Adrenal gland (tissue), 19 donors: ENCODE data around the gene HTR2A. TPM values are rescaled to one million over a fixed set of nuclear protein-coding genes. Genes with fewer than 3 reads are reported as not detected.

Experiments used
- DNase-seq, 7 donors: peaks; one replicate each; pipeline ENCODE4 v3.0.0-alpha.2; 2019 to 2020
- H3K27ac ChIP-seq, 5 donors: fragments of 200-600 bp; sonication (generic) in 4 of 5; 1 replicate in 3 of 5; 2 replicates in 2 of 5; pipeline versions ENCODE4 v1.5.1 to v1.8.0; 2016 to 2020; ENCODE audit warnings: mild to moderate bottlenecking in 1 of 5
- H3K27me3 ChIP-seq: fragments of 200-600 bp; 2 replicates; pipeline ENCODE4 v1.8.0; 2021
- H3K36me3 ChIP-seq, 2 donors: fragments of 200-600 bp; replicated peaks in 1 of 2; 1 replicate in 1 of 2; 2 replicates in 1 of 2; pipeline versions ENCODE4 v1.5.1 to v1.8.0; 2018 to 2022
- H3K4me1 ChIP-seq, 2 donors: fragments of 200-600 bp; replicated peaks in 1 of 2; 1 replicate in 1 of 2; 2 replicates in 1 of 2; pipeline versions ENCODE4 v1.5.1 to v1.8.0; 2018 to 2021
- H3K4me3 ChIP-seq, 4 donors: fragments of 200-600 bp; sonication (generic) in 3 of 4; one replicate each; pipeline ENCODE4 v1.5.1; 2016 to 2018
- H3K9me3 ChIP-seq, 3 donors: fragments of 200-600 bp; sonication (generic) in 1 of 3; replicated peaks in 1 of 3; 1 replicate in 2 of 3; 2 replicates in 1 of 3; pipeline versions ENCODE4 v1.5.1 to v1.8.0; 2016 to 2021
- POLR2A ChIP-seq, 2 donors: fragments of 450-650 bp; IDR thresholded peaks; one replicate each; pipeline ENCODE4 v1.6.1; 2017; ENCODE audit warnings: antibody characterized with exemption in 2 of 2, mild to moderate bottlenecking in 2 of 2, moderate library complexity in 1 of 2
- WGBS, 4 donors: extraction: QIAGEN DNeasy Blood & Tissue Kit in 2 of 4; methylation state at CpG; one replicate each; pipeline versions ENCODE4 v1.1.5 to v1.1.7; 2013 to 2017; 5-methylcytosine and 5-hydroxymethylcytosine counted together
- intact Hi-C, 2 donors: fragments of 100-400 bp; cut with DNase I; formaldehyde crosslinking; loops; one replicate each; pipeline versions ENCODE4 v1.14.1 to v1.15.0; 2022 to 2023
- long read RNA-seq, 10 donors: library from polyadenylated mRNA in 3 of 10; unstranded in 2 of 10; stranded (forward) in 1 of 10; transcript quantifications; one replicate each; pipeline ENCODE4 v2.0.0 and lab custom pipeline, GENCODE V29; 2021 to 2026
- polyA plus RNA-seq, 3 donors: library from polyadenylated mRNA; stranded (reverse); fragments of 200-250 nt in 2 of 3; fragments of 350-450 nt in 1 of 3; fragmentation: Illumina TruSeq in 1 of 3; extraction: RNeasy Lipid Tissue Mini Kit (QIAGEN cat#74804) in 1 of 3; gene quantifications; one replicate each; pipeline ENCODE4 v1.2.3, GENCODE V29; 2013 to 2014
- total RNA-seq, 9 donors: library from RNA; depleted of rRNA in 4 of 9; stranded (reverse); fragments of >200 nt in 4 of 9; fragments of 120-200 nt in 1 of 9; fragmentation: NEBNext Ultra II Directional in 1 of 9; extraction: Animal tissue kit (Norgen Biotek cat#: 25700) in 1 of 9; gene quantifications; one replicate each; pipeline versions ENCODE4 v1.1.0 to v1.2.4, GENCODE V29; 2013 to 2023
- TF ChIP-seq, protein P1 (sequence below), 6 experiments: fragments of 450-650 bp in 4 of 6; fragments of 200-600 bp in 2 of 6; sonication (generic) in 1 of 6; IDR thresholded peaks; 1 replicate in 5 of 6; 2 replicates in 1 of 6; pipeline versions ENCODE4 v1.5.1 to v1.8.0; 2016 to 2021; ENCODE audit warnings: antibody characterized with exemption in 6 of 6, mild to moderate bottlenecking in 2 of 6, moderate library complexity in 1 of 6
- donor health status: healthy with polysubstance abuse.
- donor health status: Bipolar disorder and iron deficiency.
- donor health status: DM: yes; HTN: yes; CAD: no.
- donor health status: DM: no; HTN: no; CAD: no.
- donor health status: DM: no; HTN: no; CAD: no.
- donor health status: DM: yes; HTN: yes; CAD: no.

HTR2A gene
- total RNA-seq (under 1 TPM in 3 of 9 donors, not detected in 6; 0.06 to 0.38 (median 0.13) TPM), polyA plus RNA-seq (under 1 TPM; 0.08 to 0.34 (median 0.24) TPM)
- long read RNA-seq, donor 1, result 0 reads
- long read RNA-seq, donor 2, result 0 reads
- long read RNA-seq, donor 3, result 0 reads
- long read RNA-seq, donor 4, result 0 reads
- long read RNA-seq, donor 5, result 0 reads
- long read RNA-seq, donor 6, result 0 reads
- long read RNA-seq, donor 7, result 0 reads
- long read RNA-seq, donor 8, partial matches to known transcripts, result 0 of 2 reads
- long read RNA-seq, donor 8, other reads (novel, unspliced or antisense), result 0 of 2 reads
- long read RNA-seq, donor 9, result 0 reads
- long read RNA-seq, donor 10, result 0 reads

DNA sequence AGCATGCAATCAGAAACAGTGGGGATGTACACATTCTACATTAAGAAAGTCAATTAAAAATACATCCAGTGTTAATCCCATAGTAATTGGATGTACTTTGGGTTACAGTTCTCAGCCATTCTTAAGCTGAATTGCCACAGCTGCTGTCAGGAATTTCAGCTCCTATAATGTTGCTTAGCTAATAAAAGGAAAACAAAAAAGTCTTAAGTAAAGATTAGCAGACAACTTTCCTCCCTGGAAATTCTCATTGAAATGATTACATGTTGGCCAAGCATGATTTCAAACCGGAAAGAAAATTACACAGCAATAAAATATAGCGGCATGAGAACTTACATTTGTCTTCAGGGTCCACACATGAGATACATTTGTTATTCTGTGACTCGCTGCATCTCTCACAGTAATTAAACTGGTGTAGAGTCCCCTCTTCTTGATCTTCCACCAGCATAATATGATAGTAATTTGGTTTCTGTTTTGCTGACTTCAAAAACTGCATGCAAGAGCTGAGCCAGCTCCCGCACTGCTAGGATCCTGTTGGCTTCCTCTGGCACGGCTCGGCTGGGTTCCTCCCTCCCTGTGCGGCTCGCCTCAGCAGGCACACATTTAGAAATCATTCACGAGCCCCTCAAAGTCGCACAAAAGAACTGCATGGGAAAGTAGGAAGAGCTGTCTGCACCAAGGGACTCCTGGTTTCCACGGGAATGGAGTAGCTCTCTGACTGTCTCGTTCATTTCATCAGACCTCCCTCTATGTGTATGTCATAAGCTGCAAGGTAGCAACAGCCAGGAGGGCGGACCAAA is at the start of gene HTR2A:
TSS of gene HTR2A (minus strand) at position 713 of the 797 bp plus-strand sequence. CDS start 1,147 bp downstream, outside the sequence.
- H3K27me3 ChIP-seq, result no peaks in the 10 kb centered on the region
- H3K9me3 ChIP-seq, result no peaks in the 10 kb centered on the region
- 16 to 23% (median 21%) methylated on average over 13 of the region's 13 CpGs for WGBS, 4 donors
- no peak for TF ChIP-seq POLR2A (IDR thresholded peaks at IDR 0.05)
- TF ChIP-seq, protein P1, sequence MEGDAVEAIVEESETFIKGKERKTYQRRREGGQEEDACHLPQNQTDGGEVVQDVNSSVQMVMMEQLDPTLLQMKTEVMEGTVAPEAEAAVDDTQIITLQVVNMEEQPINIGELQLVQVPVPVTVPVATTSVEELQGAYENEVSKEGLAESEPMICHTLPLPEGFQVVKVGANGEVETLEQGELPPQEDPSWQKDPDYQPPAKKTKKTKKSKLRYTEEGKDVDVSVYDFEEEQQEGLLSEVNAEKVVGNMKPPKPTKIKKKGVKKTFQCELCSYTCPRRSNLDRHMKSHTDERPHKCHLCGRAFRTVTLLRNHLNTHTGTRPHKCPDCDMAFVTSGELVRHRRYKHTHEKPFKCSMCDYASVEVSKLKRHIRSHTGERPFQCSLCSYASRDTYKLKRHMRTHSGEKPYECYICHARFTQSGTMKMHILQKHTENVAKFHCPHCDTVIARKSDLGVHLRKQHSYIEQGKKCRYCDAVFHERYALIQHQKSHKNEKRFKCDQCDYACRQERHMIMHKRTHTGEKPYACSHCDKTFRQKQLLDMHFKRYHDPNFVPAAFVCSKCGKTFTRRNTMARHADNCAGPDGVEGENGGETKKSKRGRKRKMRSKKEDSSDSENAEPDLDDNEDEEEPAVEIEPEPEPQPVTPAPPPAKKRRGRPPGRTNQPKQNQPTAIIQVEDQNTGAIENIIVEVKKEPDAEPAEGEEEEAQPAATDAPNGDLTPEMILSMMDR (IDR thresholded peaks at IDR 0.05), result no peak
- intact Hi-C loops, result no loop called here
- DNase-seq, result peak in 4 of 7 donors; percentile 15 to 44 (median 24)
- no peaks in the 10 kb centered on the region for H3K36me3 ChIP-seq
- H3K4me1 ChIP-seq, result peaks cover 0 to 5% of the 10 kb centered on the region in 2 donors
- peak within 1 kb of the TSS in 1 of 4 donors; percentile 39 for H3K4me3 ChIP-seq
- no peak within 1 kb of the TSS for H3K27ac ChIP-seq

DNA sequence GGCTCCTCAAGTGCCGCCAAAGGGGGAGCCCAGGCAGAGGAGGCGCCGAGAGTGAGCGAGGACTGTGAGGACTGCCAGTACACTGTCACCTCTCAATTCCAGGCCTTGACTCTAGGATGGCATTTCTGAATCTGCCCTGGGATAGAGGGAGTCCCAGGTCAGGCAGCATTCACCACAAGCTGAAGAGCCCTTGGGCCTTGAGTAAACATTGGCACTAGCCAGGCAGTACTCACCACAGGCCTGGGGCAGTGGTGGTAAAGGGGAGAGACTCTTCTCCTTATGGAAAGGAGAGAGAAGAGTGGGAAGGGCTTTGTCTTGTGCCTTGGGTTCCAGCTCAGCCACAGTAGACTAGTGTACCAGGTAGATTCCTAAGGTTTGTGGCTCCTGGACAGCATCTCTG is 39.7 kb upstream of the HTR2A start:
- no peaks in the 10 kb centered on the region for H3K27me3 ChIP-seq
- DNase-seq, result no peak
- H3K27ac ChIP-seq, result no peak overlapping the region
- no peaks in the 10 kb centered on the region for H3K36me3 ChIP-seq
- H3K9me3 ChIP-seq, result no peaks in the 10 kb centered on the region
- H3K4me1 ChIP-seq, result no peaks in the 10 kb centered on the region
- TF ChIP-seq POLR2A (IDR thresholded peaks at IDR 0.05), result no peak
- TF ChIP-seq, protein P1 (IDR thresholded peaks at IDR 0.05), result no peak
- no peak overlapping the region for H3K4me3 ChIP-seq
- intact Hi-C loops, result no loop called here
- WGBS, 4 donors, result 93 to 100% (median 96%) methylated on average over 1 to 4 of the region's 4 CpGs

DNA sequence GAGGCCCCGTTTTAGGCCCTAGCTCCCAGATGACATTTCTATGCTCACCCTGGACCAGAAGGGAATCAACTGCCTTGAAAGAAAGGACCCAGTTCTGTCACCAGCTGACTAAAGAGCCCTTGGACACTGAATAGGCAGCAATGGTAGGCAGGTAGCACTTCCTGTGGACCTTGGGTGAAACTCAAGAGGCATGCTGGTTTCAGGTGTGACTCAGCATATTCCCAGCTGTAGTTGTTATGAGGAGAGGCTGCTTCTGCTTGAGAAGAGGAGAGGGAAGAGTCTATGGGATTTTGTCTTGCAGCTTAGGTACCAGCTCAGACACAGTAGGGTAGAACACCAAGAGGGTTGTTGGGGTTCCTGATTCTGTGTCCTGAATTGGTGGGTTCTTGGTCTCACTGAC is 37.9 kb upstream of the HTR2A start:
- no peaks in the 10 kb centered on the region for H3K4me1 ChIP-seq
- H3K27me3 ChIP-seq, result no peaks in the 10 kb centered on the region
- no peak overlapping the region for H3K4me3 ChIP-seq
- no peaks in the 10 kb centered on the region for H3K9me3 ChIP-seq
- TF ChIP-seq, protein P1 (IDR thresholded peaks at IDR 0.05), result no peak
- no peak for TF ChIP-seq POLR2A (IDR thresholded peaks at IDR 0.05)
- WGBS, 4 donors, result 63 to 100% (median 79%) methylated on average over 1 of the region's 1 CpG; no CpG with 5 or more reads in 1 of the 4 donors
- H3K36me3 ChIP-seq, result no peaks in the 10 kb centered on the region
- intact Hi-C loops, result no loop called here
- no peak for DNase-seq
- no peak overlapping the region for H3K27ac ChIP-seq

DNA sequence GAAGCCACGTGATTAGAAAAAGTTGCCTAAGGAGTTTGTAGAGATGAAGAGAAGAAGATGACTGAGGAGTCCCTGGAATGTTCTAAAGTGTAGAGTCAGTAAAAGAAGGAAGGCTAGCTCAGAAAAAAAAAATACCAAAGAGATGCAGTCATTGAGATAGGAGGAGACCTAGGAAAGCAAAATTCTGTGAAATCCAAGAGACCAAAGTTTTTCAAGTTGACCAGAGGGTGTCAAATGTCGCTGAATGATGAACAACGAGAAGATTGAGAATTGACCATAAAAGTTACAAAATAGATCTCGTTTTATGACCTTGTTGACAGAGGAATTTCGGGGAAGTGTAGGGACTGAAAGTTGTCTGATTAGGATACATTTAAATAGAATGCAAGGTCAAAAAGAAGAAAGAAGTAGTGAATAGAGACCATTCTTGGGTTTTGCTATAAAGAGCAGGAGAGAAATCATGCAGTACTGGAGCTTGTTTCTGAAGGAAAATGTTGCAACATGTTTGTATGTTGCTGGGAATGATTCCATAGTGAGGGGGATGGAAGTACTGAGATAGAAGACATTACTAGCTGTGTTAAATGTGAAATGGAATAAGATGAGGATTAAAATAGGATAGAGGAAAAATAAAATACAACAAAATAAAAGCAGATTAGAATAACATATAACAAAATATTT is 30.2 kb upstream of the HTR2A start:
- Histone ChIP-seq H3K36me3 (no peaks in the 10 kb centered on the region), H3K4me3 (no peak overlapping the region), H3K9me3 (no peaks in the 10 kb centered on the region), H3K27me3 (no peaks in the 10 kb centered on the region), H3K27ac (no peak overlapping the region), H3K4me1 (no peaks in the 10 kb centered on the region)
- intact Hi-C loops, result no loop called here
- TF ChIP-seq, protein P1 (IDR thresholded peaks at IDR 0.05), result no peak
- TF ChIP-seq POLR2A (IDR thresholded peaks at IDR 0.05), result no peak
- WGBS, 4 donors, result 59 to 65% (median 60%) methylated on average over 5 of the region's 5 CpGs
- DNase-seq, result no peak
